ENCODE measurements around the gene MMP15. TPM values are rescaled to one million over a fixed set of nuclear protein-coding genes. Genes with fewer than 3 reads are reported as not detected.

MMP15 gene
- total and polyA plus RNA-seq, 2 donors (not counting 3 experiments of a cell fraction or from before 2014, with no cell fraction given), result 12.6 to 16.0 TPM

DNA sequence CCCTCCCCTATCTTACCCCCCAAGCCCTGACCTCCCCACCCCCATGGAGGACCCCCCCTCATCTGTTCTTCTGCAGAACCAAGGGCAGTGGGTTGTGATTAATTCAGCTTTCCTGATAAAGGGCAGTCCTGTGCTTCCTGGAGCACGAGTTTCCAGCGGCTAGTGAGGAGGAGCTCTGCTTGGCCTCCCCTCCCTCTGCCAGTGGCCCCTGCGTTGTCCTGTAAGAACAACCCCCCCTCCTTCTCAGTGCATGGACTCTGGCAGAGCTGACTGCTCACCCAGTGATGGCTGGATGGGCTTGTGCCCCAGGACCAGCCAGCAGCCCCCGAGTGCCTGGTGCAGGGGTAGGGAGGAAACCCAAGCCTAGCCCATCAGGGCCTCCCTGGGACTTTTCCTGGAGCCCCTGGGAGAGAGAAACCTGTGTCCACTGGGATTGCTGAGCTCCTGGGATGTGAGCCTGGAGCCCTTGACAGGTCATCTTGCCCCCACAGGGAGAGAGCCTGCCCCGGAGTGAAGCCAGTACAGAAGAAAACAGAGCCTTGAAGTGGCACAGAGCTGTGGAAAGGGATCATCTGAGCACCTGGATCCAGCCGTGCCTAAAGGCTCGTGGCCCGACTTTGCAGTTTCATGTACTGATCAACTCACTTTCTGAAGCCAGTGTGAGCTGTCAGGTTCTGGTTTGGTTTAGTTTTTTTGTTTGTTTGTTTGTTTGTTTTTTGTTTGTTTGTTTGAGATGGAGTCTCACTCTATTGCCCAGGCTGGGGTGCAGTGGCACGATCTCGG is 26.5 kb downstream of the MMP15 start:
- no TSS peak for BruUV-seq (replicated peaks)
- Histone ChIP-seq H3K27me3 (ENCODE audit: control insufficient read depth in 2 of 2, insufficient read depth in 2 of 2, low read length in 2 of 2) (peaks cover 0 to 1% of the 10 kb centered on the region in 2 experiments), H3K27ac (ENCODE audit: insufficient read depth, low read depth, low read length) (no peak overlapping the region), H3K4me2 (ENCODE audit: insufficient read depth, low read length) (no peak overlapping the region), H3K9me3 (replicated peaks; ENCODE audit: control insufficient read depth, insufficient read depth, low read length) (no peaks in the 10 kb centered on the region), H4K20me1 (replicated peaks; ENCODE audit: control insufficient read depth, extremely low read depth, insufficient read depth, low read length) (no peaks in the 10 kb centered on the region), H3K79me2 (ENCODE audit: control insufficient read depth, insufficient read depth, low read length) (no peaks in the 10 kb centered on the region), H2AFZ (ENCODE audit: low read depth, low read length) (no peak overlapping the region), H3K9ac (replicated peaks; ENCODE audit: extremely low read depth, insufficient read depth, low read length) (no peak overlapping the region), H3K36me3 (ENCODE audit: control insufficient read depth in 2 of 2, extremely low read depth in 1 of 2, insufficient read depth in 2 of 2, low read length in 2 of 2) (no peaks in the 10 kb centered on the region), H3K4me1 (ENCODE audit: control insufficient read depth, extremely low read depth, insufficient read depth, low read length) (no peaks in the 10 kb centered on the region), H3K4me3 (replicated peaks in 1 of 3; ENCODE audit: insufficient read depth in 1 of 3, low read depth in 1 of 3, low read length in 3 of 3) (no peak overlapping the region), H3K9me1 (replicated peaks; ENCODE audit: control insufficient read depth, extremely low read depth, insufficient read depth, low read length) (no peaks in the 10 kb centered on the region)
- ChIA-PET POLR2A (no interaction called here), CTCF (no interaction called here)
- dilution Hi-C loops (cut with MboI; ENCODE audit: extremely low pct_ligation_motif_present, low sequenced_read_pairs) (no loop called here), intact Hi-C loops (cut with micrococcal nuclease) (no loop called here)
- no peak for FAIRE-seq
- TF ChIP-seq POLR2AphosphoS5 (IDR thresholded peaks at IDR 0.05; ENCODE audit: insufficient read depth, low read depth, low read length), result no peak
- no peak for TF ChIP-seq JUN (IDR thresholded peaks at IDR 0.05; ENCODE audit: borderline replicate concordance, insufficient read depth, insufficient read length, low read depth)
- TF ChIP-seq POLR2A (IDR thresholded peaks at IDR 0.05; ENCODE audit: low read depth, low read length), result no peak
- TF ChIP-seq, protein P1, sequence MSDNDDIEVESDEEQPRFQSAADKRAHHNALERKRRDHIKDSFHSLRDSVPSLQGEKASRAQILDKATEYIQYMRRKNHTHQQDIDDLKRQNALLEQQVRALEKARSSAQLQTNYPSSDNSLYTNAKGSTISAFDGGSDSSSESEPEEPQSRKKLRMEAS (IDR thresholded peaks at IDR 0.05; ENCODE audit: insufficient read depth, insufficient read length), result no peak
- TF ChIP-seq FOS (IDR thresholded peaks at IDR 0.05; ENCODE audit: borderline replicate concordance, insufficient read depth, low read length), result no peak
- TF ChIP-seq, protein P2, sequence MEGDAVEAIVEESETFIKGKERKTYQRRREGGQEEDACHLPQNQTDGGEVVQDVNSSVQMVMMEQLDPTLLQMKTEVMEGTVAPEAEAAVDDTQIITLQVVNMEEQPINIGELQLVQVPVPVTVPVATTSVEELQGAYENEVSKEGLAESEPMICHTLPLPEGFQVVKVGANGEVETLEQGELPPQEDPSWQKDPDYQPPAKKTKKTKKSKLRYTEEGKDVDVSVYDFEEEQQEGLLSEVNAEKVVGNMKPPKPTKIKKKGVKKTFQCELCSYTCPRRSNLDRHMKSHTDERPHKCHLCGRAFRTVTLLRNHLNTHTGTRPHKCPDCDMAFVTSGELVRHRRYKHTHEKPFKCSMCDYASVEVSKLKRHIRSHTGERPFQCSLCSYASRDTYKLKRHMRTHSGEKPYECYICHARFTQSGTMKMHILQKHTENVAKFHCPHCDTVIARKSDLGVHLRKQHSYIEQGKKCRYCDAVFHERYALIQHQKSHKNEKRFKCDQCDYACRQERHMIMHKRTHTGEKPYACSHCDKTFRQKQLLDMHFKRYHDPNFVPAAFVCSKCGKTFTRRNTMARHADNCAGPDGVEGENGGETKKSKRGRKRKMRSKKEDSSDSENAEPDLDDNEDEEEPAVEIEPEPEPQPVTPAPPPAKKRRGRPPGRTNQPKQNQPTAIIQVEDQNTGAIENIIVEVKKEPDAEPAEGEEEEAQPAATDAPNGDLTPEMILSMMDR (IDR thresholded peaks at IDR 0.05; ENCODE audit: extremely low read depth in 1 of 2, insufficient read depth in 1 of 2, low read depth in 1 of 2, low read length in 2 of 2), result no peak
- TF ChIP-seq GATA2 (IDR thresholded peaks at IDR 0.05; ENCODE audit: insufficient read depth, insufficient read length, low read depth, low read length), result no peak
- TF ChIP-seq MYC (IDR thresholded peaks at IDR 0.05; ENCODE audit: low read depth, low read length), result no peak
- TF ChIP-seq EZH2 (IDR thresholded peaks at IDR 0.05; ENCODE audit: borderline replicate concordance, low read depth, low read length, severe bottlenecking), result no peak
- DNase-seq (ENCODE audit: low read depth, low spot score), result no peak

All from endothelial cell of umbilical vein (primary cell).